NCI-H1436 treated with DMSO at 0.1 percent for 48 hours (cell line): ENCODE results near the gene SENP3.
A peak's percentile ranks its signal among the peaks of the same experiment; 100 is the strongest.

Experiments
- DNase-seq: peaks from one replicate; lab custom pipeline; 2025; lab: John Stamatoyannopoulos, UW

SENP3 gene

DNA sequence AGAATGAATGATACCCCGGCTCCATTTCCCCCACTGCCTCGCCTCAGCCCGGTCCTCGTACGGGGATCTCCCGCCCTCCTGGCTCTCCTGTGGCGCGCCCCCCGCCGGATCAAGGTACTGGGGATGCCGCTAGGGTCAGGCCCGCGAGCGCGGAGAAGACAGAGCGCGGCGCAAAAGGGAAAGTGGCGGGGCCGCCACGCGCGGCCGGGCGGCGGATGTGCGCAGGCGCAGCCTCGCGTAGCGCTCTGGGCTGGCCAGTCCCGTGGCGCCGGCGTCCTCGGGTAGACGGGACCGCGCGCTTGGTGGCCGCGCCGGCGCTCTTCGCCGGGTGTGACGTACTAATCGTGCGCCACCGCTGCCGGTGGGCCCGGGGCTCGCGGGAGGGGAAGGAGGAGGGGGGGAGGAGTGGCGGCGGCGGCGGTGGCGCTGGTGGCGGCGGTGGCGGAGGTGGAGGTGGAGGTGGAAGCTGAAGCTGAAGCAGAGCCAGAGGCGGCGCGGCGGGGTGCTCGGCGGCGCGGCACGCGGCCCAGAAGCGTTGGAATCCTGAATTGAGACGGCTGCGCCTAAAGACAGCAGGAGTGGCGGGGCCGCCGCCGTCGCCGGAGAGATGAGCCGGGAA, at the start of gene SENP3:
TSS of gene SENP3 (plus strand) at position 331 of the 619 bp plus-strand sequence. CDS start 1,158 bp downstream, outside the sequence.
- peak; percentile 52 for DNase-seq

DNA sequence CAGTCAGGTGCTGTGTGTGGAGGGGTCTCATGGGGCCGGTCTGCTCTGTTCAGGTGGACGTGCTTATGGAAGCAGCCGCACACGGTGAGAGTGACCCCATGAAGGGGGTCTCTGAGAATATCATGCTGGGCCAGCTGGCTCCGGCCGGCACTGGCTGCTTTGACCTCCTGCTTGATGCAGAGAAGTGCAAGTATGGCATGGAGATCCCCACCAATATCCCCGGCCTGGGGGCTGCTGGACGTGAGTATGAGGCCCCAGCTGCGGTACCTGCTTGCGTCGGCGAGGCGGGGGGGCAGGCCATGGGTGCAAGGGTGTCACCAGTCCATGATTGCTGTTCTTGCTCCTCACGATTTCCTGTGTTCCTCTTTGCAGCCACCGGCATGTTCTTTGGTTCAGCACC, 49.6 kb upstream of the SENP3 start:
- no peak for DNase-seq

DNA sequence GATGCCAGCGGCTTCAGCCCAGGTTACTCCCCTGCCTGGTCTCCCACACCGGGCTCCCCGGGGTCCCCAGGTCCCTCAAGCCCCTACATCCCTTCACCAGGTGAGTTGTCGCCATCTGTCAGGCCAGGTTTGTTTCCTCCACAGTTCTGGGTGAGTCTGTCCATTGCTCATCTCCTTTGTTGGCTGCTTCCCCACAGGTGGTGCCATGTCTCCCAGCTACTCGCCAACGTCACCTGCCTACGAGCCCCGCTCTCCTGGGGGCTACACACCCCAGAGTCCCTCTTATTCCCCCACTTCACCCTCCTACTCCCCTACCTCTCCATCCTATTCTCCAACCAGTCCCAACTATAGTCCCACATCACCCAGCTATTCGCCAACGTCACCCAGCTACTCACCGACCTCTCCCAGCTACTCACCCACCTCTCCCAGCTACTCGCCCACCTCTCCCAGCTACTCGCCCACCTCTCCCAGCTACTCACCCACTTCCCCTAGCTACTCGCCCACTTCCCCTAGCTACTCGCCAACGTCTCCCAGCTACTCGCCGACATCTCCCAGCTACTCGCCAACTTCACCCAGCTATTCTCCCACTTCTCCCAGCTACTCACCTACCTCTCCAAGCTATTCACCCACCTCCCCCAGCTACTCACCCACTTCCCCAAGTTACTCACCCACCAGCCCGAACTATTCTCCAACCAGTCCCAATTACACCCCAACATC, 48.7 kb upstream of the SENP3 start:
- DNase-seq: no peak

DNA sequence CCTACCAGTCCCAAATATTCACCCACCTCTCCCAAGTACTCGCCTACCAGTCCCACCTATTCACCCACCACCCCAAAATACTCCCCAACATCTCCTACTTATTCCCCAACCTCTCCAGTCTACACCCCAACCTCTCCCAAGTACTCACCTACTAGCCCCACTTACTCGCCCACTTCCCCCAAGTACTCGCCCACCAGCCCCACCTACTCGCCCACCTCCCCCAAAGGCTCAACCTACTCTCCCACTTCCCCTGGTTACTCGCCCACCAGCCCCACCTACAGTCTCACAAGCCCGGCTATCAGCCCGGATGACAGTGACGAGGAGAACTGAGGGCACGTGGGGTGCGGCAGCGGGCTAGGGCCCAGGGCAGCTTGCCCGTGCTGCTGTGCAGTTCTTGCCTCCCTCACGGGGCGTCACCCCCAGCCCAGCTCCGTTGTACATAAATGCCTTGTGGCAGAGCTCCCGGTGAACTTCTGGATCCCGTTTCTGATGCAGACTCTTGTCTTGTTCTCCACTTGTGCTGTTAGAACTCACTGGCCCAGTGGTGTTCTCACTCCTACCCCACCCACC, 47.8 kb upstream of the SENP3 start:
- no peak for DNase-seq

DNA sequence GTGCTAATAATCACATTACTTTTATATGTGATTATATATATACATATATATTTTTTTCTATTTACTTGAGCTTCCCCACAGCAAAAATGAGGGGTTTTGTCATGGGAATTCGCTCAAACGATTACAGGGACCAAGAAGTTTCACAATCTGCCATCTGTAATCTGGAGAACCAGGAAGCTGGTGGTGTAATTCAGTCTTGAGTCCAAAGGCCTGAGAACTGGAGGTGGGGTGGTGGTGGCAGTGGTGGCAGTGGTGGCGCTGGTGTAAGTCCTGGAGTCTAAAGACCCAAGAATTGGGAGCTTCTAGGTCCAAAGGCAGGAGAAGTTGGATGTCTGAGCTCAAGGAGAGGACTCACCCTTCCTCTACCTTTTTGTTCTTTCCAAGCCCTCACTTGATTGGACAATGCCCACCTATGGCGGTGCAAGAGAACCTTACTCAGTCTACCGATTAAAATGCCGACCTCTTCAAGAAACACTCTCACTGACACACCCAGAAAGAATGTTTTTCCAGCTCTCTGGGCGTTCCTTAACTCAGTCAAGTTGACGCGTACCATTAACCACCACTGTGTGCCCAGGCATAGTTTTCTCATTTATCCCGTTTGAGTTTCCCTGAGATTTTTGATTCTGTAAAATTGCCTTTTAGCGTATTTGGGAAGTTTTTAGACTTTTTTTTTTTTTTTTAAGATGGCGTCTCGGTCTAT, 45.7 kb upstream of the SENP3 start:
- DNase-seq: no peak

DNA sequence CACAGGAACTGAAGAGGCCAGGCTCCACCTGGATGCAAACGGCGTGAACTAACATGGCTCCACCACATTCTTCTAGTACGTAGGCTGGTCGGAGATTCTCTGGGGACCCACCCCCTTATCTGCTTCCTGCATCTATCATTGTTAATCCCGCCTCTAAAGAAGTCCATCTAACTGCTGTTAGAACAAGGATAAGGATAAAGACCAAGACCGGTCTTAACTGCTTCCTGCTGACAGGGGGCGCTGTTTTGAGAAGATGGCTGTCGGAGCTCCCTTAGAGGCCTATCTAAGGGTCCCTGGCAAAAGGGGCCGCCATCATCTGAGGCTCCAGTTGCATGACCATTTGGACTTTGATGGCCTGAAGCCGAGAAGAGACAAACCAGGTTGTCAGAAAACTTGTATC, 38.7 kb upstream of the SENP3 start:
- no peak for DNase-seq

DNA sequence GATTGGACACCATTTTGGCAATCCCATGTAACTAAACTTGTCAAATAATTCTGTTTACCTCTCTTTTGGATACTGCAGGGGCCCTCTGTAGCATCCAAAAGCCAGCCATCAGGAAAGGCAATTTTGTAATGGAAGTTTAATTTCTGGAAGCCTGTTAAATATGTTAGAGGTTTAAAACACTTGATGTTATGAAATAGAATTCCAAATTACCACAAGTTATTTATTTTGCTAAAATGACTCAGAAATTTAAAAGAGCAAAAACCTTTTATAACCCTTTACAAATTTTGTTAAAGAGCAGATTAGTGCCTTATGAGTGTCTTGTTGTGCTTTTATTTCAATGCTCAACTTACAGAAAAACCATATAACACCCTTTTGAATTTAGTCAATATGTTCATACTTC, 32.9 kb upstream of the SENP3 start:
- no peak for DNase-seq

DNA sequence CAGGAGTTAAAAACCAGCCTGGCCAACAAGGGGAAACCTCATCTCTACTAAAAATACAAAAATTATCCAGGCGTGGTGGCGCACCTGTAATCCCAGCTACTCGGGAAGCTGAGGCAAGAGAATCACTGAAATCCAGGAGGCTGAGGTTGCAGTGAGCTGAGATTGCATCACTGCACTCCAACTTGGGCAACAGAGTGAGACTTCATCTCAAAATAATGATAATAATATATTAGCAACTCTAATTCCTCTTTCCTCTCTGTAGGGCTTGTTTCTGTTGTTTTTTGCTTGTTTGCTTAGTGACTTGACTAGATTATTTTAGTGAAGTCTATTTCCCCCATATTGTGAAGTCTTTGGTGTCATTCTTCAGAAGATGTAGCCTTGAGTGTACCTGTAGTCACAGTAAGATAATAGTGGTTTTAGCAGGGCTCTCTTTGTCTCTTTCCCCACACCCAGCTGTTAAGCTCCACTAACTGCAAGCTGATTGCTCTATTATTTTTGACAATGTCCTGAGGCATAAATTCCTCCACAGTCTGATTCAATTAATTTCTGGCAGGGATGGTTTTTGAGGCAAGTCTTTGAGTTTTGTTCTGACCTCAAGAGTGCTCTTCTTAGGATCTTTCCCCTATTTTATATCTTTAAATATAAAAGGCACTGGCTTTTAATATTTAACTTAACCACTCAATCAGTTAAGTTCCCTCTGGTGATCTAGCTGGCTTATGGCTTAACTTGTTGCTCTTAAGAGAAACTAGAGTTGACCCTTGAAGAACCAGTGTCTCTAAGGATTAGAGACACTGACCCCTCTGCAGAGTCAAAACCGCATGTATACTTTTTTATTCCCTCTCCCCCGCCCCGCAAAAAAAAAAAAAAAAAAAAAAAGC, 31.5 kb upstream of the SENP3 start:
- DNase-seq: no peak

DNA sequence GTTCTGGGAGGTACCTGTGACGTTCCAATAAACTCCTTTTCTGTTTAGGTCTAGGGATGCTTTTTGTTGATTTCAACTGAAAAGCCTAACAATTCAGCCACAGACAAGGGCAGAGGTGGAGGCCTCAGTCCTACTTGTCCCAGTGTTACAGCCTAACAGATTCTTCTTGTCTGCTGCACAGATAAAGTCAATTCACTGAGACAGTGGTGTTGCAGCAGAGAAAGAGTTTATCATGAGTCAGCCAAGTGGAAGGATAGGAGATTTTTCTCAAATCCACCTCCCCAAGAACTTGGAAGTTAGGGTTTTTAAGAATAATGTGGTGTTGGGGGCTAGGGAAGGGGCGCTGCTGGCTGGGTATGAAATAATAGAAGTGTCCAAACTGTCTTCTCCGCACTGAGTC, 23.7 kb upstream of the SENP3 start:
- DNase-seq: no peak

DNA sequence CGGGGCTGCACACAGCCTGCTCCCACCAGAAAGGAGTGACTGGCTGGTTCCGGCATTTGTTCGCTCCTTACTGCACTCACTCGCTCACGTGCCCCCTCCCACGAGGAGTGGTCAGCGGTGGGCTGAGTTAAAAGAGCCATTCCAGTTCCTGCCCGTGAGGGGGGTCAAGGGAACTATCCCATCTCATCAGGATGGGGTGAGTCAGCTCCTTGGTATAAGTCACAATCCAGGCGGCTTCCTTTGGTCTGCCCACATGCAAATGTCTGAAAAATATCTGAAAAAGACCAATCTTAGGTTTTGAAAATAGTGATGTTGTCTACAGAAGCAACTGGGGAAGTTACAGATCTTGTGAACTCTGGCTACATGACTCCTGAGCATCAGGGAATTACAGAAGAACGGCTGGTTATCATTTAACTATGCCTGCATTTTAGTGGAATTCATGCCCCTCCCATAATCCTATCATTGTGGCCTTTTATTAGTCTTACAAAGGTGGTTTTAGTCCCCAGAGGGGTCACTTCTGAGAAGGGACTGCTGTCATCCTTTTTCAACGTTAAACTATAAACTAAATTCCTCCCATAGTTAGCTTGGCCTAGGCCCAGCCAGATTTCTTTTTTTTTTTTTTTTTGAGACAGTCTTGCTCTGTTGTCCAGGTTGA, 22.7 kb upstream of the SENP3 start:
- DNase-seq: no peak

DNA sequence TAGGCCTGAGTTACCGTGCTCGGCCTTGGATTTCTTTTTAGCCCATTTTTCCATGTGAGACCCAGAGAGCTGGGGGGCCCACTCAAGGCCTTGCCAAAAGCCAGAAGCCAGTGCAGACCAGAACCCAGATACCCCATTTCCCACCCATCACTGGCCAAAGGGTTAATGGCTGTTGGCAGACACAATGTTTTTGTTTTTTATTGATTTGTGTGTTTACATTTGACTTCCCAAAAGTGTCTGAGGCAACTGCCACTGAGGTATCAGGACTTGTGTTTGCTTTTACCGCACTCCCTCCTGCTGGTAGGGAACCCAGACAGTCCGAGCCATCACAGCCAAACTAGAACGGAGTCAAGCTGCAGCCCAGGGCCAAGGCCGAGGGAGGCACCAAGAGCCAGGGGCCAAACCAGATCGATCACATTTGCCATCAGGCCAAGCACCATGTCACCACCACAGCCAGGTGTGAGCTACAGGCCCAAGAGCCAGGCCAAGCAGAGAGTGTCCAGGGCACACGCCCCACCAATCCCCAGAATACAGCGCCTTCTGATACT, 20.6 kb upstream of the SENP3 start:
- no peak for DNase-seq

DNA sequence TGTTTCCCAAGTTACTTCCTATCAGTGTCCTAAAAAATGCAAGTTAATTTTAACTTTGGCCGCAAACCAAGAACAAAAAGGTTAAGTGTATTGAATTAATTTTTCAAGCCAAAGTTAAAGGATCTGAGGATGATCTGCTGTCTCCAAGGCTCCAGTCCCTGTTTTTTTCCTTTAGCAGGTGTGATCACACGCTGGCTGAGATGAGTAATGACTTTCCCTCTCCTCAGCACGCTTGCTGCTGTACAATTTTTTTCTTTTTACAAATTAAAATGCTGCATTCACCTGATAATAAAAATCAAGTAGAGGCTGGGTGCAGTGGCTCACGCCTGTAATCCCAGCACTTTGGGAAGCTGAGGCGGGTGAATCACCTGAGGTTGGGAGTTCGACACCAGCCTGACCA, 16.8 kb upstream of the SENP3 start:
- DNase-seq: no peak

DNA sequence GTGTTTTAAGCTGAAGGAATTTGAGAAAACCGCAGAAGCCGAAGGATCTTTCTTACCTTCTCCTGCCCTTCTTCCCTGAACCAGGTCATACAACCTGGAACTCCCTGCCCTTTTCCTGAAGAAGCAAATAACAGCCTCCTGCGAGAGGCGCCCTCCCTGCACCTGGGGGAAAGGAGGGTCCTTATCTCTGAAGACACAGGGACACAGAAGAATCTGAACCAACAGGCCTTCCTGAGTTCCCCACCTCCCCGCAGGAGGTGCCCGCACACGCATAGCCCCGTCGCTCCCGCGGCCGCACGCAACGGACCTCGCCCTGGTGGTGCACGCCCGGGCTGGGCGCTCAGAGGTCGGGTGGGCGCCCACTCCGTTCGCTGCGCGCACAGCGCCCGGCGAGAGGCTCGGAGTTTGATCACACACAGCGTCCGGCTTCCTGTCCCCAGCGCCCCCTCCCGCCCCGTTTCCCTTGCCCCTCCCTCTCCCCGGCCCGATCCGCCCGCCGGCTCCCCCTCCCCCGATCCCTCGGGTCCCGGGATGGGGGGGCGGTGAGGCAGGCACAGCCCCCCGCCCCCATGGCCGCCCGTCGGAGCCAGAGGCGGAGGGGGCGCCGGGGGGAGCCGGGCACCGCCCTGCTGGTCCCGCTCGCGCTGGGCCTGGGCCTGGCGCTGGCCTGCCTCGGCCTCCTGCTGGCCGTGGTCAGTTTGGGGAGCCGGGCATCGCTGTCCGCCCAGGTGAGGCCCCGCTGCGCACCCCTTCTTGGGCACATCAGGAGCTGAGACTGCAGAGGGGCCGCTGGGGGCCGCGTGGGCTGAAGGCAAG, 12.9 kb upstream of the SENP3 start, which contains the start of gene TNFSF12:
TSS of gene TNFSF12 (plus strand) at position 474 of the 816 bp plus-strand sequence. CDS start at position 570, 96 bp downstream.
- DNase-seq: no peak

DNA sequence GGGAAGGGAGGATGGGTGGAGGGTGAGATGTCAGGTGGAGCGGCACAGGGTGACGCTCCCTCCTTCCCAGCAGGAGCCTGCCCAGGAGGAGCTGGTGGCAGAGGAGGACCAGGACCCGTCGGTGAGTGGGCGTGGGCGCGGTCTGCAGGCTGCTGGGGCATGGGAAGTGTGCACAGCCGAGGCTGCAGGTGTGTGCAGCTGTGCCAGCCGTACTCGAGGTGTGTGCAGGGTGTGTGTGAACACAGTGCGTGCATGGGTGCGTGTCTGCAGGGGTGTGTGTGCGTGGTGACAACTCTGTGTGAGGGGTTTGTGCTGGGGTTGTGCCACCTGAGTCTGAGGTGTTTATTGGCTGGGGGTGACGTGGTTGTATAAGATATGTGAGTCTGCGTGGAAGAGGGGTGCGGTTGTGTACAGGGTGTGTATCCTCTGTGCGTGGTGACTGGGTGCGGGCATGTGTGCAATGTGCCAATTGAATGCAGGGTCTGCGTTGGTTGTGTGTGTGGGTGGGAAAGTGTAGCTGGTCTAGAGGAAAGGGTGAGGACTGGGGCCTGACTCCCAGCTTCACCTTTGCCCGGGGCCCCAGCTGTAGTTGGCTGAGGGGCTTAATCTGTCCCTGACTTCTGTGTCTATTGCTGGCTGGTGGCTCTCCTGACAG, 12.2 kb upstream of the SENP3 start:
- no peak for DNase-seq

DNA sequence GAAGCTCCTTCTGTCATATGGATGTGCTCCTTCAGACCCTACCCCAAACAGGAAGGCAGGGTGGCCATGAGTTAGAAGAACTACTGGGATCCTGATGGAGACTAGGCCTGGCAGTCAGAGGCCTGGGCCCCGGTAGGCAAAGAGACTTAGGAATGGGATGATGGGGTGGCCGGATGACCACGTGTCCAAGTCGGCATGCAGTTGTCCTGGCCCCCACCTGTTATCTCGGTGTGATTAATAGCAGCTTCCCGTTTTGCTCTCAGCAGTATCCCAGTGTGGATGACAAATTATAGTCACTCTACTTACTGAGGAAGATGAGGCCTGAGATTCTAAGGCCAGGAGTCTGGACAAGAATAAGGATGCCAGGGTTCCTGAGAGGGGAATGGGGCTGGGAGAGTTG, 11.4 kb upstream of the SENP3 start:
- DNase-seq: no peak

DNA sequence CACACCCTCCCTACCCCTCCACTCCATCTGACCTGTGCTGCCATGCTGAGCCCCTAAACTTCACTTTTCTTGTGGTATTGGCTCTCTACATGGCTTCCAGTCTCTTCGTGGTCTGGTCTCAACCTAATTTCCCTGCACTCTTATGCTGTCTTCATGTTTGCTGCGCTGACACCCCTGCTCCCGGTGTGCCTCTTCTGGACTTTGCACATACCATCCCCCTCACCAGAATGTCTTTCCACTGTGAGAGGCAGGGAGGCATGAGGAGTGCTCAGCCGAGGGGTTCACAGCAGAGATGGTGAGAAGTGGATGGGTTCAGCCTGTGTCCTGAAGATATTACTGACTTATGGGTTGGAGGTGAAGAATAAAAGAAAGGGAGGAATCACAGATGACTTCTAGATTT, 10.3 kb upstream of the SENP3 start:
- no peak for DNase-seq

DNA sequence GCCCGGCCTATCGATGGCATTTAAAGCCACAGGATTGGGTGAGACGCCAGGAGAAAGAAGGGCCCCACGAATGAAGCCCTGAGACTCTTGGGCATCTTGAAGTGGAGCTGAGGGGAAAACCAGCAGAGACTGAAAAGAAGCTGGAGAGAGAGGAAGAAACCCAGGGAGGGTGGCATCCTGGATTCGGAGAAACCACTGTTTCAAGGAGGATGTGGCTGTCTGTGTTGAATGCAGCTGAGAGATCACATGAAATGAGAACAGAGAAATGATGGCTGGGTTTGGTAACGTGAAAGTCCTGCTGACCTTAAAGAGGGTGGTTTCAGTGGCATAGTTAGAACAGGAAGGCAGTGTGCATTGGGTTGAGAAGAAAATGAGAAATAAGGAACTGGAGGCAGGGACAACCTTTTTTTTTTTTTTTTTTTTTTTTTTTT, 9.1 kb upstream of the SENP3 start:
- no peak for DNase-seq

DNA sequence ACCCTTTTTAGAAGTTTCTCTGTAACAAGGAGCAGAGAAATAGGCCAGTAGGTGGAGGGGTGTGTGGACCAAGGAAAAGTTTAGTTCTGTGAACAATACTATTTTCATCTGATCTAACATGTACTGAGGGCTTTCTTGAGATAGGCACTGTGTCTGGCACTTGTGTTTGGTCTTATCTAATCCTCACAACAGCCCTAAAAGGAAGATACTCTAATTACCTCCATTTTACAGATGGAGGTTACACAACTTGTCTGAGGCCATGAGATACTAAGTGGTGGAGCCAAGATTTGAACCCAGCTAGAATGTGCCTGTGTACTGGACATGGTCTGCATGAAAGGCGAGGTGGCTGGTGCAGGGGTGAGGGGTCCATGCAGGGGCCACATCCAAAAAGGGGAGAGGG, 8.4 kb upstream of the SENP3 start:
- DNase-seq: no peak

DNA sequence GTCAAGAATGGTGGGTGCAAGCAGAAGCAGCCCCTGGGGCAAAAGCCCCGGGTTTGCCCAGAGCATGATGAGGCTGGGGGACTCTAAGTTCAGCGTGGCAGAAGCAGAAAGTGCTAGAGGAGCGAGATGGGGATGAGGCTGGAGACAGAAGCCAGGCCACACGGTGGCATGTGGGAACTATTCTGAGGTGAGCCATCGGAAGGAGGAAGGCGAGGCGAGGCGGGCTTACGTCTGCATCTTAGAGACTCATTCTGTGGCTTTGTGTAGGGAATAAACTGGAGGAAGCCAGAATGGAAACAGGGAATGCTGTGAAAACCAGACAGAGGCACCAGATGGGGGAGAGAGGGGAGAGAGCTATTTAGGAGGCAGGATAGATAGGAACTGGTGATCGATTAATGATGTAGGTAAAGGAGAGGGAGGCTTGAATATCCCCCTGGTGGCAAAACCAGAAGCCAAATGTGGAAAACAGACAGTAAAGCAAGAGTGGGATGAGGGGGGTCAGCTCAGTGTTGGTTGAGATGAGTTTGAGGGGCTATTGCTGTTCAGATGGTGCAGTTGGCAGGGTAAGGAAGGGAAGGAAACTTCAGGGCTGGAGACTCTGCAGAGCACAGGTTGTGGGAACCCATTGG, 6.3 kb upstream of the SENP3 start:
- no peak for DNase-seq
